ENCODE results near the gene GNAL.

GRCh38 chr18:11868230-11868629, 179.2 kb downstream of the GNAL start:
- TF ChIP-seq CTCF (IDR thresholded peaks at IDR 0.05) (no peak), POLR2A (IDR thresholded peaks at IDR 0.05) (no peak)

Measured in thyroid gland (tissue), 4 donors.